NB4 (cell line): Measurements from ENCODE around the gene XYLT1.

ENCODE experiments used
- MAX ChIP-seq: IDR thresholded peaks from 2 replicates; pipeline ENCODE4 v1.6.1; 2011; ENCODE audit warnings: low read depth, low read length
- MYC ChIP-seq: IDR thresholded peaks from 2 replicates; pipeline ENCODE4 v1.6.1; 2011; ENCODE audit warnings: low read depth, low read length
- POLR2A ChIP-seq: IDR thresholded peaks from 2 replicates; pipeline ENCODE4 v1.6.1; 2011; ENCODE audit warnings: mild to moderate bottlenecking; ENCODE audit not compliant: insufficient read length; ENCODE audit errors: extremely low read depth
- TF ChIP-seq, protein P1 (sequence below): IDR thresholded peaks from one replicate; pipeline ENCODE4 v1.5.1; 2012; ENCODE audit warnings: low read depth, low read length

DNA sequence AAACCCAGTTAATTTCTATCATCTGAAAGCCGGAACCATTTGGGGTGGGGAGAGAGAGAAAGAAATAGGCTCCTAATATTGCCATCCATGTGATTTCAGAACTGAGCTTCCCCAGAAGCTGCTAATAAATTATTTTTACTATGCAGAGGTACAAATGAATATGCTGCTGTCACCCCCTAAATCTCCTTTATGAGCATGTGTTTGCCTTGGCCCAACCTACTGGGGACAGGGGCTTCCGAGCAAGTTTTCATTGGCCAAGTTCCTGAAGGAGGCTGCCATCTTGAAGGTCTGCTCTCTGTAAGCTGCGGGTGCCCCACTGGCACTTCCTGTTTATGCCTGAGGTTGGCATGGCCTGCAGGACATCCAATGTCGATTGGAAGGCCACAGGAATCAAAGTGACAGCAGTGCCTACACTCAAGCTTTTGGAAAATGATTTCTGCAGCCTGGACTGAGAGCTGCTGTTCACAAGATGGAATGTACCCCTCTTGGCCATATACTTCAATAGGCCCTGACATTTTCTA, 194.7 kb downstream of the XYLT1 start:
- TF ChIP-seq, protein P1, sequence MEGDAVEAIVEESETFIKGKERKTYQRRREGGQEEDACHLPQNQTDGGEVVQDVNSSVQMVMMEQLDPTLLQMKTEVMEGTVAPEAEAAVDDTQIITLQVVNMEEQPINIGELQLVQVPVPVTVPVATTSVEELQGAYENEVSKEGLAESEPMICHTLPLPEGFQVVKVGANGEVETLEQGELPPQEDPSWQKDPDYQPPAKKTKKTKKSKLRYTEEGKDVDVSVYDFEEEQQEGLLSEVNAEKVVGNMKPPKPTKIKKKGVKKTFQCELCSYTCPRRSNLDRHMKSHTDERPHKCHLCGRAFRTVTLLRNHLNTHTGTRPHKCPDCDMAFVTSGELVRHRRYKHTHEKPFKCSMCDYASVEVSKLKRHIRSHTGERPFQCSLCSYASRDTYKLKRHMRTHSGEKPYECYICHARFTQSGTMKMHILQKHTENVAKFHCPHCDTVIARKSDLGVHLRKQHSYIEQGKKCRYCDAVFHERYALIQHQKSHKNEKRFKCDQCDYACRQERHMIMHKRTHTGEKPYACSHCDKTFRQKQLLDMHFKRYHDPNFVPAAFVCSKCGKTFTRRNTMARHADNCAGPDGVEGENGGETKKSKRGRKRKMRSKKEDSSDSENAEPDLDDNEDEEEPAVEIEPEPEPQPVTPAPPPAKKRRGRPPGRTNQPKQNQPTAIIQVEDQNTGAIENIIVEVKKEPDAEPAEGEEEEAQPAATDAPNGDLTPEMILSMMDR: no peak
- no peak for TF ChIP-seq POLR2A
- TF ChIP-seq MAX: no peak
- TF ChIP-seq MYC: no peak
